NT2/D1 (cell line): ENCODE results near the gene FAF1.

Experiments used
- SUZ12 ChIP-seq: IDR thresholded peaks from 2 replicates; pipeline ENCODE4 v1.6.1; 2011; ENCODE audit not compliant: insufficient read length, insufficient read depth; ENCODE audit errors: extremely low read depth
- YY1 ChIP-seq: IDR thresholded peaks from 2 replicates; pipeline ENCODE4 v1.6.1; 2011; ENCODE audit not compliant: insufficient read length, insufficient read depth

DNA sequence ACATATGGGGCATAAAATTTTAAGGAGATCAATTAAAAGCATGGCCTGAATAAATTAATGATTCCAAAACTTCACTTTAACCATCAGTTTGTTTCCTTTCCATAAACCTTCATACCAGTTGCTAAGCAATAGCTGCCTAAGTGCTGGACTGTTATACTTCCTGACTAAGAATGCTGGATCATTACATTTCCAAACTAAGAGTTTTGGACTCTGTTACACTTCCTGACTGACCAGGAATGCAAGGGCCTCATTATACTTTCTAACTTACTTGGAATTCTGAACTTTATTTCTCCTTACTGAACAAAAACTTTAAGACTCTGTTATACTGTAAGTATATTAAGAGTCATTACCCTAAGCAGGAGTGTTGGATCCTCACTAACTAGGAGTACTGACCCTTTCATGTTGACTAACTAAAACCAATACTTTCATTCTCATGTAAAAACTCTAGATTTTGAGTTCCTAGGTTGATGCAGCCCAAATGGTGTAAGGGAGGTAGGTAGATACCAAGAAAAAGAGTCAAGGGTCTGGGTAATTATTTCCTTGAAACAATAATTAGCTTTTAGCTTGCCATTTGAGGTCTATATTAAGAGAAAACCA lies 118.2 kb downstream of the FAF1 start:
- TF ChIP-seq SUZ12 = no peak
- no peak for TF ChIP-seq YY1
